Occipital lobe (tissue), 2 donors: Measurements from ENCODE around the gene SCAF8. TPM values are rescaled to one million over a fixed set of nuclear protein-coding genes. Genes with fewer than 3 reads are reported as not detected.

Experiments
- small RNA-seq: library from RNA; depleted of rRNA; stranded (forward); fragments of <200 nt; gene quantifications from one replicate; pipeline ENCODE3, GENCODE V24; 2014
- total RNA-seq: library from RNA; depleted of rRNA; stranded (reverse); fragments of >200 nt; gene quantifications from one replicate; pipeline ENCODE4 v1.2.3, GENCODE V29; 2014

SCAF8 gene
- total RNA-seq, 1 donor from 2014 or later = 106 TPM

Small RNA genes lying within 50 kb of the gene (small RNA-seq; reads per million reads assigned to genes)
- gene MIR1273C (not detected), gene RNU6-824P (not detected)

Other genes with a start within 250 kb of the SCAF8 start
- 3.0 TPM for gene CNKSR3, start 222.7 kb upstream of the SCAF8 start, total RNA-seq